Measurements from ENCODE around the gene RNF220.

DNA sequence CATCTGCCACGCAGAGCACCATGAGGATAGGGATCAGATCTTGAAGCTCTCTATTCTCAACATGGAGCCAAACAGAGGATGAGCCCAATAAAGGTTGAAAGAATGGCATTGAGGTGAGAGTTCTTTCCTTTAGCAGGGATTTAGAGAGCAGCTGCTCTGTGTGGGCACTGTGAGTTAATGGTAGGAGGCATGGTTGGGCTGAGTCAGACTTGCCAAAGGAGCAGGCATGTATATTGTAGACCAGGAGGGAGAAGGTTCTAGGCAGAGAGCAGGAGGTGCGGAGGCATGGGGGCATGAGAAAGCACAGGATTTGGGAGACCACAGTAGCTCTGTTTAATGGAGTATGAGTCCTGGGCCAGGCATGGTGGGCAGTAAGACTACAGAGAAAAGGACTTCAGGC, 237.2 kb downstream of the RNF220 start:
- TF ChIP-seq HMGXB4 (CRISPR knock-in tag; IDR thresholded peaks at IDR 0.05; ENCODE audit: borderline replicate concordance in 1 of 2, low read depth in 1 of 2) (no peak), FOXA3 (CRISPR knock-in tag; IDR thresholded peaks at IDR 0.05) (no peak), ZNF224 (CRISPR knock-in tag; IDR thresholded peaks at IDR 0.05) (no peak), PBX3 (CRISPR knock-in tag; IDR thresholded peaks at IDR 0.05; ENCODE audit: borderline replicate concordance) (no peak), GLI4 (CRISPR knock-in tag; IDR thresholded peaks at IDR 0.05; ENCODE audit: borderline replicate concordance) (no peak)
